Fibroblast of pulmonary artery (primary cell): ENCODE data around the gene NPSR1.
A peak's percentile ranks its signal among the peaks of the same experiment; 100 is the strongest.
"Not testable (repeated sequence)": the region's sequence is repeated elsewhere in the genome, so short reads cannot be mapped to it uniquely, and the experiment has no call there.

Source experiments
- DNase-seq: peaks from one replicate; pipeline ENCODE4 v3.0.0-alpha.2; 2010; ENCODE audit warnings: low read depth
- H3K4me3 ChIP-seq: replicated peaks from 2 replicates; pipeline ENCODE4 v1.5.1; 2011; ENCODE audit warnings: low read depth, mild to moderate bottlenecking, control low read depth, low read length, moderate library complexity
- TF ChIP-seq, protein P1 (sequence below): IDR thresholded peaks from 2 replicates; pipeline ENCODE4 v1.5.1; 2011; ENCODE audit warnings: mild to moderate bottlenecking, control low read depth, low read length, inconsistent platforms; ENCODE audit errors: missing control alignments

NPSR1 gene

DNA sequence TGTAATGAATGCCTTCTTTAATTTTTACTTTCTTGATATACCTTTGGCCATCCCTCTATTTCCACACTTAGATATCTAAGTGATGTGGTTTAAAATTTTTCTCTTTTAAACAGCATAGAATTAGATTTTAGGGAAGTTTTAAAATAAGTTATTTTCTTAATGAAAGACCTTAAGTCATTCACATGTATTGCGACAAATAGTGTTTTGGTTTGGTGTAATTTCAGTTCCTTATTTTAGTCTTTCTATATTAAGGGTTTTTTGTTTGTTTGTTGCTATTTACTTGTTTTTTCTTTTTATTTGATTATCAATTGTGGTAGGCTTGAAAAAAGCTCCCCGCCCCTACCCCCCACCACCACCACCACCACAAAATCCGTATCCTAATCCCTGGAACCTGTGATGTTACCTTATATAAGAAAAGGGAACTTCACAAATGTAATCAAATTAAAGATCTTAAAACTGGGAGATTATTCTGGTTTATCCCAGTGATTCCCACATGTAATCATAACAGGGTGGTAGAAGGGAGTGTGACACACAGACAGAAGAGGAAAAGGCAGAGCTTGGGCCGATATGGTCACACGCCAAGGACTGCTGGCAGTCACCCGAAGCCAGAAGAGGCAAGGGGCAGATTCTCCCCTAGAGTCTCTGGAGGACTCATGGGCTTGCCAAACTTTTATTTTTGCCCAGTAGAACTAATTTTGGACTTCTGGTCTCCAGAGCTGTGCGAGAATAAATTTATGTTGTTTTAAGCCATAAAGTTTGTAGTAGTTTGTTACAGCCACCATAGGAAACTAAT, 149.7 kb downstream of the NPSR1 start:
- no peak overlapping the region for H3K4me3 ChIP-seq
- DNase-seq: no peak
- TF ChIP-seq, protein P1, sequence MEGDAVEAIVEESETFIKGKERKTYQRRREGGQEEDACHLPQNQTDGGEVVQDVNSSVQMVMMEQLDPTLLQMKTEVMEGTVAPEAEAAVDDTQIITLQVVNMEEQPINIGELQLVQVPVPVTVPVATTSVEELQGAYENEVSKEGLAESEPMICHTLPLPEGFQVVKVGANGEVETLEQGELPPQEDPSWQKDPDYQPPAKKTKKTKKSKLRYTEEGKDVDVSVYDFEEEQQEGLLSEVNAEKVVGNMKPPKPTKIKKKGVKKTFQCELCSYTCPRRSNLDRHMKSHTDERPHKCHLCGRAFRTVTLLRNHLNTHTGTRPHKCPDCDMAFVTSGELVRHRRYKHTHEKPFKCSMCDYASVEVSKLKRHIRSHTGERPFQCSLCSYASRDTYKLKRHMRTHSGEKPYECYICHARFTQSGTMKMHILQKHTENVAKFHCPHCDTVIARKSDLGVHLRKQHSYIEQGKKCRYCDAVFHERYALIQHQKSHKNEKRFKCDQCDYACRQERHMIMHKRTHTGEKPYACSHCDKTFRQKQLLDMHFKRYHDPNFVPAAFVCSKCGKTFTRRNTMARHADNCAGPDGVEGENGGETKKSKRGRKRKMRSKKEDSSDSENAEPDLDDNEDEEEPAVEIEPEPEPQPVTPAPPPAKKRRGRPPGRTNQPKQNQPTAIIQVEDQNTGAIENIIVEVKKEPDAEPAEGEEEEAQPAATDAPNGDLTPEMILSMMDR: no peak

DNA sequence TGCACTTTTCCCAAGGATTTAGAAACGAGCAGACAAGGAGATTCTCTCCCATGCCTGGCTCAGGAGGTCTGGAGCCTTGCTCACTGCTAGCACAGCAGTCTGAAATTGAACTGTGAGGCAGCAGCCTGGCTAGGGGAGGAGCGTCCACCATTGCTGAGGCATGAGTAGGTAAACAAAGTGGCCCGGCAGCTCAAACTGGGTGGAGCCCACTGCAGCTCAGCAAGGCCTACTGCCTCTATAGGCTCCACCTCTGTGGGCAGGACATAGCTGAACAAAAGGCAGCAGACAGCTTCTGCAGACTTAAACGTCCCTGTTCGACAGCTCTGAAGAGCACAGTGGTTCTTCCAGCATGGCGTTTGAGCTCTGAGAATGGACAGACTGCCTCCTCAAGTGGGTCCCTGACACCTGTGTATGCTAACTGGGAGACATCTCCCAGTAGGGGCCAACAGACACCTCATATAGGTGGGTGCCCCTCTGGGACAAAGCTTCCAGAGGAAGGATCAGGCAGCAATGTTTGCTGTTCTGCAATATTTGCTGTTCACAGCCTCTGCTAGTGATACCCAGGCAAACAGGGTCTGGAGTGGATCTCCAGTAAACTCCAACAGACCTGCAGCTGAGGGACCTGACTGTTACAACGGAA, 156.3 kb downstream of the NPSR1 start:
- H3K4me3 ChIP-seq, DNase-seq: not testable (repeated sequence)

DNA sequence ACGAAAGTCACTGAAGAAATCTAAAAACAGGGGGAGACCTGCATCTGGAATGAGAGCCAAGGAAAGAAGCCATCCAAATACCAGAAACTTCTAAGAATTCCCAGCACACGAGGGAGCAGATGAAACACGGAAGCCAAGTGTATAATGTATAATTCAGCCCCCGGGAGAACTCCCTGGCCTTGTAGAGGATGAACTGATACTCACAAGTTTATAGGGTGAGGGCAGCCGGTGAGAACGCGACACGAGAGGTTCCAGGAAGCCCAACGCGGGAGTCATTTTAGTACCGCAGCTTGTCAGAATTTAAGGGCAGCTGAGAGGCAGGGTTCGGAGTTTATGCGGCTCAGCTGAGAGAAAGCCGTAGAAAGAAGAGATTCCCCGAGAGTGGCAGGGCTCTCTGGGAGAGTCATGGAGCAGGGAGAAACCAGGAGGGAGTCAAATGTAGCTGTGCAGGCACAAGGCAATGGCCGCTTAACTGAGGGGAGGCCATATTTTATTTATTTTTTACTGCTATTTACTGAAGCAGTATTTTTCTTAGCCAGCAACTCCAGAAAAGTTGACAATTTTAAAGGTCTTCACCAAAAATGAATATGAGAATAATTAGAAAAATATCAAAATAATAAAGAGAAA, 164.0 kb downstream of the NPSR1 start:
- H3K4me3 ChIP-seq: no peak overlapping the region
- TF ChIP-seq, protein P1: no peak
- DNase-seq: no peak

DNA sequence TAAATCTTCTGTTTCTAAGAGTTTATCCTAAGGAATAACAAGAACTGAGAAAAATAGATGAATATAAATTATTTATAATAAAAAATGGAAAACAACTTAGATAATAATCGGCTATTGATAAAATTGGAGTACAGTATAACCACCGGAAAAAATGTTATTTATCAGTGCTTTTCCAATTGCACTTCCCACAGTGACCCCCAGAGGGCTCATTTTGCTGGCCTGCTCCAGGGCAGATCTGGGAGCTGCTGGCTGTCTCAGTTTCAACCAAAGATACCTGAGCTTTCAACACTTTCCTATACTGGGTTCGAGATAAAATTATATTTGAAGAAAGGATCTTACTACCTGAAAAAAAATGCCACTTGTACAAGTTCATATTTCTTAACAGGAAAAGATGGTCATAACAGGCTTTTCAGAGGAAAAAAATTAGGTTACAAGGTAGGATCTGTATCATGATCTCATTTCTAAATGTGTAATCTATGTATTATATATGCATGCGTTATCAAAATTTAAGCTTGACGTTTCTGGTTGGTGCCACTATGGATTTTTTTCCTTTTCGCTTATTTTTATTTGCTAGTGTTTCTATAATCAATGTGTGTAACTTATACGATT, 165.7 kb downstream of the NPSR1 start:
- TF ChIP-seq, protein P1: peak; percentile 97
- peak; percentile 68 for DNase-seq
- H3K4me3 ChIP-seq: no peak overlapping the region

DNA sequence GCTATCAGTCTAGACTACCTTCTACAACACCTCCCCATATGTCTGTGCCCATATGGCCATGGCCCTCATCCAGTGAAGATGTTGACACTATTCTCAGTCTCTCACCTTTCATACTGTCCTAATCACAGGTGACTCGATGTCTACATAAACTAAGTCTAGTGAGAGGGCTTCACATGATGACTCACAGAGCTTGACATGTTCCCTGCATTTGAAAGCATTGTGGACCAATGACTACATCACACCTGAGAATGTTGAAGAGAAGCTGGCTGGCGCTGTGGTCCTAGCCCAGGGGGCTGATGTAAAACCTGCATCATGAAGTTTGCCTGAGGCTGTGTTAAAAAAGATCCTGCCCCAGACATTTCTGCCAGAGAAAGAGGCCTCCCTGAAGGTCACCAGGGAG, 167.2 kb downstream of the NPSR1 start:
- TF ChIP-seq, protein P1: no peak
- DNase-seq: no peak
- no peak overlapping the region for H3K4me3 ChIP-seq

DNA sequence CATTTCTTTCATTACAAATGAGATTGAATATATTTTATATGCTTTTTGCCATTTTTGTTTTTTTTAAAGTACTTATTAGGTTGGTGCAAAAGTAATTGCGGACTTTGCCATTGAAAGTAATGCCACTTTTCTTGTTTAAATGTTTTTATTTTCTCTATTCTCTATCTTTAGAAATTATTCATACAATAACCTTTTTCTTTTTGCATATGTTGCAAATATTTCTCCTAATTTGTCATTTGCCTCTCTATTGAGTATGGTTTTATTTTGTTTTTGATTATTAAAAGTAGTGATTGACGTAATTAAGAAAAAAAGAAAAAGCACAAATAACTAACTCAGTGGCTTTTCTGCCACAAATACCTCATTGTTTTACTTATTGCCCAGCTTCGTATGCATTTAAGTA, 172.4 kb downstream of the NPSR1 start:
- no peak for DNase-seq
- no peak overlapping the region for H3K4me3 ChIP-seq
- TF ChIP-seq, protein P1: no peak

DNA sequence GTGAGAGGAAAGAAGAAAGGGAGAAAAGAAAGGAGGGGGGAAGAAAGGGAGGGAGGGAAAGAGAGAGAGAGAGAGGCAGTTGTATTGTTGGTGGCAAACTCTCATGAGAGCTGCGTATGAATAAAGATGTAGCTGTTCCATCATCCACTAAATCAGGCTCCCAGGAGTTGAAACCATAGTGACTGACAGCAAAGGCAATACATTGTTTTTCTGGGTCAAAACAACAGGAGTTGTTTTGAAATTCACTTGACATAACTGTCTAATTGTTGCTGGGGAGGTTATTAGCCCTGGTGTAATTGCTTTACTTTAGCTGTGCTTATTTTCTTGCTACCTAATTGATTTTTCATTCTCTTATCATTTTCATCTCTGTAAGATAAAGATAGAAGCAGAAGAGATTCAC, 173.4 kb downstream of the NPSR1 start:
- no peak for DNase-seq
- TF ChIP-seq, protein P1: no peak
- no peak overlapping the region for H3K4me3 ChIP-seq
